ENCODE results near the gene EIF3CL.
"Not testable (repeated sequence)": the region's sequence is repeated elsewhere in the genome, so short reads cannot be mapped to it uniquely, and the experiment has no call there.

DNA sequence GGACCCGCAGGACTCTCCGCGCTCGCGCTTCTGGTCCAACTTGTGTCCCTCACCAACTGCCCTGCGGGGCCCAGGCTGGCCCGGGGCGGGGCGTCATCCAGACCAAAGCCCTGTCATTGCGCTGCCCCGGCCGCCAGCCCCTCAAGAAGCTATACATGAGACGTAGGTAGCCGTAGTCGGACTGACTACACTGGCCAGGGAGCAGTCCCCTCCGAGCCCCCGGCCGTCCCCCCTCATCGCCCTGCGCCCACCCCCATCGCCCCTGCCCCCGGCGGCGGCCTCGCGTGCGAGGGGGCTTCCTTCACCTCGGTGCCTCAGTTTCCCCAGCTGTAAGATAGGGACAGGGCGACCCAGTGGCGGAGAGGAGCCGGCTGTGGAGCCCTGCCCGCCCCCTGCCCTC is 35.7 kb downstream of the EIF3CL start:
- TF ChIP-seq POLR2AphosphoS5 (IDR thresholded peaks at IDR 0.05; ENCODE audit: insufficient read depth, low read depth, low read length); EZH2 (IDR thresholded peaks at IDR 0.05; ENCODE audit: borderline replicate concordance, low read depth, low read length, severe bottlenecking); POLR2A (IDR thresholded peaks at IDR 0.05; ENCODE audit: low read depth, low read length): not testable (repeated sequence)
- TF ChIP-seq, protein P1, sequence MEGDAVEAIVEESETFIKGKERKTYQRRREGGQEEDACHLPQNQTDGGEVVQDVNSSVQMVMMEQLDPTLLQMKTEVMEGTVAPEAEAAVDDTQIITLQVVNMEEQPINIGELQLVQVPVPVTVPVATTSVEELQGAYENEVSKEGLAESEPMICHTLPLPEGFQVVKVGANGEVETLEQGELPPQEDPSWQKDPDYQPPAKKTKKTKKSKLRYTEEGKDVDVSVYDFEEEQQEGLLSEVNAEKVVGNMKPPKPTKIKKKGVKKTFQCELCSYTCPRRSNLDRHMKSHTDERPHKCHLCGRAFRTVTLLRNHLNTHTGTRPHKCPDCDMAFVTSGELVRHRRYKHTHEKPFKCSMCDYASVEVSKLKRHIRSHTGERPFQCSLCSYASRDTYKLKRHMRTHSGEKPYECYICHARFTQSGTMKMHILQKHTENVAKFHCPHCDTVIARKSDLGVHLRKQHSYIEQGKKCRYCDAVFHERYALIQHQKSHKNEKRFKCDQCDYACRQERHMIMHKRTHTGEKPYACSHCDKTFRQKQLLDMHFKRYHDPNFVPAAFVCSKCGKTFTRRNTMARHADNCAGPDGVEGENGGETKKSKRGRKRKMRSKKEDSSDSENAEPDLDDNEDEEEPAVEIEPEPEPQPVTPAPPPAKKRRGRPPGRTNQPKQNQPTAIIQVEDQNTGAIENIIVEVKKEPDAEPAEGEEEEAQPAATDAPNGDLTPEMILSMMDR (IDR thresholded peaks at IDR 0.05; ENCODE audit: extremely low read depth in 1 of 2, insufficient read depth in 1 of 2, low read depth in 1 of 2, low read length in 2 of 2), result not testable (repeated sequence)
